ENCODE results near the gene R3HCC1L. TPM values are rescaled to one million over a fixed set of nuclear protein-coding genes. Genes with fewer than 3 reads are reported as not detected.

Gene R3HCC1L
- total and polyA plus RNA-seq, 10 of the 15 experiments (the other 5 are each of a cell fraction or from before 2014, with no cell fraction given) = 11.3 to 20.3 (median 15.3) TPM

GRCh38 chr10:98262571-98262970 is 128.1 kb downstream of the R3HCC1L start:
- intact Hi-C loops (cut with micrococcal nuclease; ENCODE audit: unreplicated experiment) (no loop called here), in situ Hi-C loops (cut with MboI) (no loop called here)
- ATAC-seq (peak; percentile 80), FAIRE-seq (no peak), DNase-seq (ENCODE audit: low read depth, low spot score) (no peak)
- Histone ChIP-seq H3K9ac (ENCODE audit: control insufficient read depth, insufficient read depth, low read length) (no peak overlapping the region), H3K4me1 (ENCODE audit: control insufficient read depth, insufficient read depth, low read length) (no peaks in the 10 kb centered on the region), H3K27me3 (replicated peaks in 1 of 2; ENCODE audit: control insufficient read depth in 2 of 2, insufficient read depth in 2 of 2, low read length in 1 of 2) (peaks cover 0 to 4% of the 10 kb centered on the region in 2 experiments; a peak in 2 of 4 replicates), H2AFZ (ENCODE audit: control insufficient read depth, low read depth, low read length) (no peak overlapping the region), H3K9me3 (replicated peaks; ENCODE audit: control insufficient read depth, insufficient read depth, low read length) (no peaks in the 10 kb centered on the region), H4K20me1 (ENCODE audit: control insufficient read depth, insufficient read depth) (no peaks in the 10 kb centered on the region), H3K27ac (ENCODE audit: control insufficient read depth, insufficient read depth) (no peak overlapping the region), H3K36me3 (ENCODE audit: control insufficient read depth in 2 of 2, insufficient read depth in 2 of 2, low read length in 1 of 2) (no peaks in the 10 kb centered on the region), H3K4me2 (ENCODE audit: control insufficient read depth, insufficient read depth) (no peak overlapping the region), H3K79me2 (ENCODE audit: control insufficient read depth, insufficient read depth, low read length) (no peaks in the 10 kb centered on the region), H3K4me3 (no peak overlapping the region)
- ChIA-PET SMC1A (ENCODE audit: uncharacterized antibody, unreplicated experiment) (interaction anchor here (1.5 kb wide), 1 partner anchor 50 kb away, joined by 5 read pairs; no protein-coding TSS in a partner anchor), CTCF (interaction anchor here (0.7 to 1.7 kb wide), 4 partner anchors 33 to 1092 kb away, joined by 3 to 4 read pairs (median 3); no protein-coding TSS in a partner anchor), RAD21 (ENCODE audit: unreplicated experiment) (interaction anchor here (1.0 kb wide), 1 partner anchor 205 kb away, joined by 3 read pairs; no protein-coding TSS in a partner anchor), POLR2A (no interaction called here)
- BruUV-seq (replicated peaks) = no TSS peak
- TF ChIP-seq, protein P1, sequence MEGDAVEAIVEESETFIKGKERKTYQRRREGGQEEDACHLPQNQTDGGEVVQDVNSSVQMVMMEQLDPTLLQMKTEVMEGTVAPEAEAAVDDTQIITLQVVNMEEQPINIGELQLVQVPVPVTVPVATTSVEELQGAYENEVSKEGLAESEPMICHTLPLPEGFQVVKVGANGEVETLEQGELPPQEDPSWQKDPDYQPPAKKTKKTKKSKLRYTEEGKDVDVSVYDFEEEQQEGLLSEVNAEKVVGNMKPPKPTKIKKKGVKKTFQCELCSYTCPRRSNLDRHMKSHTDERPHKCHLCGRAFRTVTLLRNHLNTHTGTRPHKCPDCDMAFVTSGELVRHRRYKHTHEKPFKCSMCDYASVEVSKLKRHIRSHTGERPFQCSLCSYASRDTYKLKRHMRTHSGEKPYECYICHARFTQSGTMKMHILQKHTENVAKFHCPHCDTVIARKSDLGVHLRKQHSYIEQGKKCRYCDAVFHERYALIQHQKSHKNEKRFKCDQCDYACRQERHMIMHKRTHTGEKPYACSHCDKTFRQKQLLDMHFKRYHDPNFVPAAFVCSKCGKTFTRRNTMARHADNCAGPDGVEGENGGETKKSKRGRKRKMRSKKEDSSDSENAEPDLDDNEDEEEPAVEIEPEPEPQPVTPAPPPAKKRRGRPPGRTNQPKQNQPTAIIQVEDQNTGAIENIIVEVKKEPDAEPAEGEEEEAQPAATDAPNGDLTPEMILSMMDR (IDR thresholded peaks at IDR 0.05 in 2 of 3, conservative IDR thresholded peaks at IDR 0.05 in 1 of 3; ENCODE audit: control insufficient read depth in 2 of 3, extremely low read depth in 1 of 3, insufficient read depth in 1 of 3, low read depth in 3 of 3, low read length in 3 of 3) = peak in 2 of 3 experiments; percentile 37 to 39; a peak in 3 of 6 replicates
- TF ChIP-seq TCF12 (IDR thresholded peaks at IDR 0.05; ENCODE audit: low read depth, low read length) (no peak), ZNF274 (IDR thresholded peaks at IDR 0.05; ENCODE audit: insufficient read depth, insufficient read length) (no peak), MYC (IDR thresholded peaks at IDR 0.05; ENCODE audit: insufficient read depth, insufficient read length, insufficient replicate concordance, low read length, severe bottlenecking) (no peak), ZSCAN29 (IDR thresholded peaks at IDR 0.05) (no peak), RAD21 (IDR thresholded peaks at IDR 0.05; ENCODE audit: insufficient read depth, low read depth, low read length) (peak; percentile 49), CHD4 (IDR thresholded peaks at IDR 0.05) (no peak), POLR2AphosphoS5 (IDR thresholded peaks at IDR 0.05; ENCODE audit: low read length) (no peak), PAX5 (IDR thresholded peaks at IDR 0.05; ENCODE audit: borderline replicate concordance, low read depth, low read length) (no peak), HSF1 (IDR thresholded peaks at IDR 0.05; ENCODE audit: low read depth, low read length) (no peak)
- TF ChIP-seq, protein P2, sequence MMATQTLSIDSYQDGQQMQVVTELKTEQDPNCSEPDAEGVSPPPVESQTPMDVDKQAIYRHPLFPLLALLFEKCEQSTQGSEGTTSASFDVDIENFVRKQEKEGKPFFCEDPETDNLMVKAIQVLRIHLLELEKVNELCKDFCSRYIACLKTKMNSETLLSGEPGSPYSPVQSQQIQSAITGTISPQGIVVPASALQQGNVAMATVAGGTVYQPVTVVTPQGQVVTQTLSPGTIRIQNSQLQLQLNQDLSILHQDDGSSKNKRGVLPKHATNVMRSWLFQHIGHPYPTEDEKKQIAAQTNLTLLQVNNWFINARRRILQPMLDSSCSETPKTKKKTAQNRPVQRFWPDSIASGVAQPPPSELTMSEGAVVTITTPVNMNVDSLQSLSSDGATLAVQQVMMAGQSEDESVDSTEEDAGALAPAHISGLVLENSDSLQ (IDR thresholded peaks at IDR 0.05) = no peak
- 56% methylated on average over 7 of the region's 7 CpGs for WGBS (ENCODE audit: insufficient coverage, insufficient replicate concordance, low lambda C conversion rate, missing lambda C conversion rate)
